SKM-1 treated with dmso at 0.1 percent for 144 hours (cell line): Measurements from ENCODE around the gene P2RX6.
"Not testable (repeated sequence)": the region's sequence is repeated elsewhere in the genome, so short reads cannot be mapped to it uniquely, and the experiment has no call there.

ENCODE experiments used
- DNase-seq: peaks from one replicate; lab custom pipeline; 2025; ENCODE audit not compliant: unreplicated experiment; lab: John Stamatoyannopoulos, UW

The P2RX6 gene

DNA sequence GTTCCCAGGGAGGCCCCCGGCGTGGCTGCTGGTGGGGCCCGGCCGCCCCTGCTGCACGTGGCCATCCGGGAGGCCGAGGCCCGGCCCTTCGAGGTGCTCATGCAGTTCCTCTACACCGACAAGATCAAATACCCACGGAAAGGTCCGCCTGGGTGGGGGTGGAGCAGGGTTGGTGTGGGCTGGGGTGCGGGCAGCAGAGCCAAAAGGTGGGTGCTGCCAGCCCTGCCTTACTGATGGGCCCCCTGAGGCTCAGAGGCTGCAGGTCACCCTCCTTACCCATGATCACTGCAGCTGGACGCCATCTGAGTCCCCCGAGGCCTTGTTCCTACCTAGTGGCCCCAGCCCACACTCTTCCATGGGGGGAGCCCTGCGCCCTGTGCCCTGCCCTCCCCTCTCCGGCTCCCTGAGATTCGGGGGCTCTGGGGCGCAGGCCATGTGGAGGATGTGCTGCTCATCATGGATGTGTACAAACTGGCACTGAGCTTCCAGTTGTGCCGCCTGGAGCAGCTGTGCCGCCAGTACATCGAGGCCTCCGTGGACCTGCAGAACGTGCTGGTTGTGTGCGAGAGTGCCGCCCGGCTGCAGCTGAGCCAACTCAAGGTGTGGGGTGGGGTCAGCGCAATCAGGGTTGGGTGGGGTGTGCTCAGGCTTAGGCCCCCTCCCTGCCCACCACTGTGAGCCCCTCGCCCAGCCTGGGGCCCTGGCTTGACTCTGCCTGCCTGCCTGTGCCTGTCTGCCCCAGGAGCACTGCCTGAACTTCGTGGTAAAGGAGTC lies 20.6 kb upstream of the P2RX6 start:
- DNase-seq: no peak

DNA sequence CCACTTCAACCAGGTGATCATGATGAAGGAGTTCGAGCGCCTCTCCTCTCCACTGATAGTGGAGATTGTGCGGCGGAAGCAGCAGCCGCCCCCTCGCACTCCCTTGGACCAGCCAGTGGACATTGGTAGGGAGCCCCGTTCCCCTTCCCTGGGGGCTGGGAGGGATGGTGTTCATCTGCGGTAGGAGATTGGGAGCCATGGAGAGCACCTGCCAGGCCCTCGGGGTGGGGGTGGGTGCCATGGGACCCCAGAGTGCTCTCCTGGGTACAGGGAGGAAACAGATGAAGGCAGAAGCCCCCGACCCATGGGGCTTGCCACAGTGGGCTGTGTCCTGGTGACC lies 20.1 kb upstream of the P2RX6 start:
- no peak for DNase-seq

DNA sequence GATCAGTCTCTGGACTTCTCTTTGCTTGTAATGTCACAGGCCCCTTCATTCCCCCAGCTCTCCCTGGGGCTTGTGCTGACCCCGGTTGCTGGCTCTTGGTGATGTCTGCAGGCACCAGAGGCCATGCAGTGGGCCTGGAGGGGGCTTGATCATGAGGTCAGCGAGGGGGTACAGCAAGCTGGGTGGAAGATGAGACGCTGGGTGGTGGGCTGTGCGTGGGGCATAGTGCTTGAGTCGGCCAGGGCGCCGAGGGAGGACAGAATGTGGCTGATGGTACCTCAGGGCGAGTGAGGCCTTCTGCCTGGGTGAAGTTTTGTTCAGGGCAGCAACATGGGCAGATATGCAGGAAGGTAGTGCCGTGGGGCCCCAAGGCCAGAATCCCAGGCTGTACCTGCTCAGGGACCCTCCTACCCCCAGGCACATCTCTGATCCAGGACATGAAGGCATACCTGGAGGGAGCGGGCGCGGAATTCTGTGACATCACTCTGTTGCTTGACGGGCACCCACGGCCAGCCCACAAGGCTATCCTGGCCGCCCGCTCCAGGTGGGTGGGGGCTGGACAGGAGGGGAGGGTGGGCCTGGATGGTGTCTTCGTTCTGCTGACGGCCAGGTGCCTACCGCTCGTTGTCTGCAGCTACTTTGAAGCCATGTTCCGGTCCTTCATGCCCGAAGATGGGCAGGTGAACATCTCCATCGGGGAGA lies 19.5 kb upstream of the P2RX6 start:
- DNase-seq: no peak

DNA sequence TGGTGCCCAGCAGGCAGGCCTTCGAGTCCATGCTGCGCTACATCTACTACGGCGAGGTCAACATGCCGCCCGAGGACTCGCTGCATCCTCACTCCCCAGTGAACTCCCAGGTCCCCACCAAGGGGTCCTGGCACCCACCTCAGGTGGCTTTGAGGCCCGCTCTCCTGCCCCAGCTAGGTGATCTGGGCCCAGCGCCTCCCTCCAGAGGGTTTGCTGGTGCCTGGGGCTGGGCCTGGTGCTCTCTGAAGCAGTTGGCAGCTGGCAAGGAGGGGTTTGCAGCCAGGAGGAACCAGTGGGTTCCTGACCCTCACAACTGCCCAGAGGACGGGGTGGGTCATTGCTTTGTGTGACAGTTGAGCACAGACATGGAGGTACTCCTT lies 18.9 kb upstream of the P2RX6 start:
- DNase-seq: no peak

DNA sequence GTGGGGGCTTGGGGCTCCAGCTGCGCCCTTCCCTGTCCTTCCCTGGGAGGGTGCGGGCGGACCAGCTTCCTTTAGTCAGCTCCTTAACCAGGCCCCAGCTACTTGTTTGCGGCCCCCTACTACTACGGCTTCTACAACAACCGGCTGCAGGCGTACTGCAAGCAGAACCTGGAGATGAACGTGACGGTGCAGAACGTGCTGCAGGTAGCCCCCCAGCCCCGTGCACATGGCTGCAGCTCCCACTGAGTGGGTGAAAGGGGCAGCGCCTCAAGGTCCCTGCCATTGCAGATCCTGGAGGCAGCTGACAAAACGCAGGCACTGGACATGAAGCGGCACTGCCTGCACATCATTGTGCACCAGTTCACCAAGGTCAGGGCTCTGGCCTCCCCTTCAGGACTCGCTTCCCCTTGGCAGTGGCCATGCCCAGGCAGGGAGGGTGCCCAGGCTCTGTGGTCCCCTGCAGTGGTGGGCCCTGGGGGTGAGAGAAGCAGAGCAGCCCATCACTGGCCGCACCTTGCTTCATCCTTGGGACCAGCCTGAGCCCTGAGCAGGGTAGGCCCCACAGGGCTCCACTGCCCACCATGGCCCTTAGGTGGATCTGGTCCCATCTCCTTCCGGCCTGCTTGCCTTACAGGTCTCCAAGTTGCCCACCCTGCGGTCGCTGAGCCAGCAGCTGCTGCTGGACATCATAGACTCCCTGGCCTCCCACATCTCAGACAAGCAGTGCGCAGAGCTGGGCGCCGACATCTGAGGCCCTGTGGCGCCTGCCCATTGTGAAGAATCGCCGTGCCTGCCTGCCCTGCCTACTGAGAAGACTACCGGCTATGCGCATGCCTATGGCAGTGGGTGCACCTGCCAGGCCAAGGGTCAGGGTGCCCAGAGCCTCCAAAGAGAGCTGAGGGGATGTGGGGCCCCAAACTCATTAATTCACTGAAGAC lies 18.1 kb upstream of the P2RX6 start:
- no peak for DNase-seq

DNA sequence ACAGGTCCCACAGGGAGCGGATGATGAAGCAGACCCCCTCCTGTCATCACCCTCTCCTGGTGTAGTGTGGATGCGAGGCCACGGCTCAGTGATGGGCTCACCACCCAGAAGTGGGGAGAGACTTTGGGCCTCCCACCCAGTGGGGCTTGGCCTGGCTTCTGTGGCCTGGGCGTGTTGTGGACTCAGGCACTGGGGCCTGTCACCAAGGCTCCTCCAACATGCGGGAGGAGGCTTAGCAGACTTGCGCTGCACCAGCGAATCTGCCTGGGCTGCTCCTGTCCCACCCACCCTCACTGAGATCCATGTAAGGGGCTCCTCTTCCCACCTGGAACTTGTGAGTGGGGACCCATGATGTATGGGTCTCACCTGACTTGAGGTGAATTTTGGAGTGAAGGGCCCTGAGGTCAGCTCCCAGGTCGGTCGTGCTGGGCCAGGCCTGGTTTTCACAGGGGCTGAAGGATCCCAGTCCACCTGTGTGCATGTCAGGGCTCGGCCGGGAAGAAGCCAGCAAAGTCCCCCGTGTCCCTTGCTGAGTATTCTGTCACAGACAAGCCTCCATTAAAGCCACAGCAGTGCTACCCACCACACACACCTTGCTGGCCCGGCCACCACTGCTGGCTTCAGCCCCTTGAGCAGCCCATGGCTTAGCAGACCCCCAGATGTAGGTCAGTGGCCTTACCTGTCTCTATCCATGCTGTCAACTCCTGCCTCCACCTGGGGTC lies 17.3 kb upstream of the P2RX6 start:
- DNase-seq: no peak

DNA sequence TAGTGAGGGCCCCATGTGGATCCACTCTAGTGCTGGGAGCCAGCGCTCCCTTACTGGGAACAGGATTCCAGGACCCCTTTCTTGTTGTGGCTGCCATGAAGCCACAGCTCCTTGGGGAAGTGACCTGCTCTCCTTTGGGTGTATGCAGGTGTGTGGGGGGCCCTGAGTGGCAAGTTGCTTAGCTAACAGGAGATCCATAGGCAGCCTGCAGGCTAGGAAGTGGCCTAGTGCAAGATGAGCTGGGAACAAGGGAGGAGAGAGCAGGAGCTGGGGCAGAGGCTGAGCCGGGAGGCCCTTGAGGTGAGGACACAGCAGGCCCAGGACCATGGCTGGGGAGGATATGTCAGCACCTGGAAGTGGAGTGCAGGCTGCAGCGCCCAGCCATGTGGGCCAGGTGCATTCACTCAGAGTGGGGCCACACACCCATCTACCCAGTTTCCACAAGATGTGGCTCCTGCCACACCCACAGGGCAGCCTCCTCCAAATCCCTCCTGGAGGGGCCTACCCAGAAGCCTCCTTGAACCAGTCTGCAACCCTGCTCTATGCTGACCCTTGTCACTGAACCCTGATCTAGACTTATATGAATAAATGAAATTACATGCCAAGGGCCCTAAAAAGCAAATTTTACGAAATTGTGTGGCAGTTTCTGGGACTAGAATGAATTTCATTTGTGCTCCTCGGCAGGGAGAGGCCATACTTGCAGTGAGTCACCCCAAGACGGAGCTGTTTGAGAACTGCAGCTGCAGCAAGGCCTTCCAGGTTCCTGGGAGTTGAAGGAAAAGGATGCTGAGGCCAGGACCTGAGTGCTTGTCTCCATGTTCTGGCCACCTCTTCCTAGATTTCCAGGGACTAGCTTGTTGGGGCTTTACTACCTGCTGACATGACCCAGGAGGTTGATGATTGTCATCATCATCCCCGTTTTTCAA lies 16.3 kb upstream of the P2RX6 start:
- DNase-seq: no peak

DNA sequence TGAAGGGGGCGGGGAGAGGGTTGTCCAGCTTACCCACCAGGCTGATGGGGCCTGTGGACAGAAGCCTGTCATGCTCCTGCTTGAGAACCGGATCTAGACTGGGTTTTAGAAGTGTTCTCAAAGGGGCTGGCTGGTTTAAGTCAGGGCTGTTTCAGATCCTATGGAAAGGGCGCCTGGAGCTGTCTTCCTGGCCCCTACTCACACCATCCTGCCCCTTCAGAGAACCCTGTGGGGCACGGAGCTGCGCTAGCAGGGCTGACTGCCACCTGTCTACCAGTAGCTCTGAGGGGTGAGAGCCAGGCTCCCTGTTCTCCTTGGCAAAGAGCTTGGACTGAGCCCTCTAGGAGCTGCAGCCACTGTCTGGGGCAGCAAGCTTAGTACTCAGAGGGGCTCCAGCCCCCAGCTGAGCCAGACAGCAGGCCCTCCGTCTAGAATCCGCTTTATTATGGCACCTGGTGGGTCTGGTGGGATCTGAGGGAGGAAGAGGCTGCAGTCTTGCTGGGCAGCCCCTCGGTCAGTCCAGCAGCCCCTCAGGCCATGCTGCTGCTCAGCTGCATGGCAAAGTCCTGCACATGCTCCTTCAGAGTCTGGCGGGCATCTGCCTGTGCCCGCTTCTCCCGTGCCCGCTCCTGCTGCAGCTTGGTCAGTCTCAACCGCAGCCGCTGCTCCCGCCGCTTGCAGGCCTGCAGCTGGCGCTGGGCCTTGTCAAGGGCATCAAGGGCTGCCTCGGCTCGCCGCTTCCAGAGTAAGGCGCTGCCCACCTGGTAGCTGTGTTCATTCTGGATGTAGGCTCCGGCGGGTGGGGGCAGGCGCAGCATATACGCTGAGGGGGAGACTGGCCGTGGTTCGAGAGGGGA lies 15.4 kb upstream of the P2RX6 start:
- DNase-seq: no peak

DNA sequence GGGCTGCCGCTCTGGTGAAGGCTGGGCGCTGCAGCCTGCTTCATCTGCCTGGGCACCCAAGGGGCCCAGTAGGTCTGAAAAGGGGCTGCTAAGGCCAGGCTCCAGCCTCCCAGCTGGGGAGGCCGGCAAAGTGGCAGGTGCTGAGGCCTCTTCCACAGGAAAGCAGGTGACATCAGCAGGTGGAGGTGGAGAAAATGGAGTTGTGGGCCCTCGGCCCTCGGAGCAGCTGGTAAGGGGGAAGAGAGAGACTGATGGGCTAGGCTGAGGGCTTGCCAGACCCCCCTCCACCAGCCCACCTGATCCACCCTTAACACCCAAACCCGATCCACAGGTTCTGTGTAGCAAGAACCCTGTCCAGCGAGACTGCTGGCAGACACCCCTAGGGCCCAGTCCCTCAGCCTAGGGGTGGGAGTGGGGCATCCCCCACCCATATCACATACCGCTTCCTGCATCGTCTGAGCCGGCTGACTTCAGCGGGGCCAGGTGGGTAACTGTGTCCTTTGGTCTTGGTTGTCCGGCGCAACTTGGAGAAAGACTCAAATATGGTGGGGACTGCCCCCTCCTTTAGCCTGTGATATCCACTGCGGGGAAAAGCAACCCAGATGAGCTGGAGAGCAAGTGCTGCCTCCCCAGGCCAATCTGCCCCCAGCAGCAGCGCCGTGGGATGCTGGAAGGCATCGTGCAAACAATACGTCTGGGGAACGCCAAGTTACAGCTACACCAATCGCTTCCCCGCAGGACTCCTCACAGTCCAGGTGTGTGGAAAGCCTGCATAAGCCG lies 14.6 kb upstream of the P2RX6 start:
- no peak for DNase-seq

DNA sequence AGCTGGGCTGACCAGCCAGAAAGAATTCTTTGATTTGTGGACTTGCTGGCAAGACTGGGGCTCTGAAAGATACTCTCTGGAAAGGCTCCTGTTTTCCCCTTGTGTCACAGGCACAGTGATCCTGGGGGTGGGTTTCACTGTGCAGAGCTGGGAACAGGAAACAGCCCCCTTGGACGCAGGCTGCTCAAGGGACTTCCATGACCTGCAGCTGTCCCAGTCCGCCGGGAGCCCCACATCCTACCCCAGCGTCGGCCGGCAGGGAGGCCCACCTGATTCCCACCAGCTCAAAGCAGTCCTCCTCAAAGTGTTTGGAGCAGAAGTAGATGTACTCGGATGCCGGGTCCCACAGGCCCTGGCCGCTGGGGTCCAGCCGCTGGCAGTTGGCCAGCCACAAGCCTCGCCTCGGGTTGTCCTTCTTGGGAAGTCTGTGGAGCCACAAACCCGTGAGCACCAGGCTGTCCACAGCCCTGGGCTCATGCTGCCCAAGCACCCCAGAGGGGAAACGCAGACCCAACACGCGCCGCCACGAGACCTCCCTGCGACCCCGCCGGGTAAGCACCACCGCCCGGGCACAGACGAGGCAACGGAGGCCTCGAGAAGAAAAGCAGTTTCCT lies 13.9 kb upstream of the P2RX6 start:
- no peak for DNase-seq

DNA sequence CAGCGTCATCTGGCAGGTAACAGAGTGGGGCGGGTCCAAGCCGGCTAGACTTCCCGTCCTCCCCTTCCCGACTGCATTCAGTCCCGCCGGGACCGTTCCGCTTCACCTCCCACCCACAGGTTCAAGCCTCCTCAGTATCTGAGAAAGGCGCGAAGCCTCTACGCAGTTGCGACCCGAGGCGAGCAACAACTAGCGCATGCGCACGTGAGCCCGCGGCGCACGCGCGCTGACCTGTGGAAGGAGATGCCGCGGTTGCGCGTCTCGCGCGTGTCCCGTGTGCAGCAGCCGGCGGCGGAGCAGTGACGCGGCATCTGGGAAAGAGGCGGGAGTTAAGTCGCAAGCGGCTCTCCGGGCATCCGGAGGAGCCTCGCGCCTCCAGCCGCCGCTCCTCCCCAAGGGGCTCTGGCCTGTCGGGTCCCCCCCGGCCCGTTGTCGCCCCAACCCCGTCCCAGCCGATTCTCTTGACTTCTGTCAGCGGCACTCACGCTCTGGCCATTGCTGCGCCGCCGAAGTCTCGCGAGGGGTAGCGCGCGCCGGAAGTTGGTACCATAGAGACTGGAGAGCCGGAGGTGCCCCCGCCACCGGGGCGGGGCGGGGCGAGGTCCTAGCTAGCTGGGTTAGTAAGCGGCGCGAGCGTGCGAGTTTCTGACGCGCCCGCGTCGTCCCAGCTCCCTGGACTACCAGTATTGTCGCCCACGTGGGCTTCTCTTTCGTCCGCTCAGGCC lies 13.2 kb upstream of the P2RX6 start, which contains the start of gene THAP7:
Gene THAP7 (minus strand): TSS at position 518 of the 725 bp plus-strand sequence. CDS start 207 bp downstream, at position 311.
- DNase-seq: peak; percentile 95

DNA sequence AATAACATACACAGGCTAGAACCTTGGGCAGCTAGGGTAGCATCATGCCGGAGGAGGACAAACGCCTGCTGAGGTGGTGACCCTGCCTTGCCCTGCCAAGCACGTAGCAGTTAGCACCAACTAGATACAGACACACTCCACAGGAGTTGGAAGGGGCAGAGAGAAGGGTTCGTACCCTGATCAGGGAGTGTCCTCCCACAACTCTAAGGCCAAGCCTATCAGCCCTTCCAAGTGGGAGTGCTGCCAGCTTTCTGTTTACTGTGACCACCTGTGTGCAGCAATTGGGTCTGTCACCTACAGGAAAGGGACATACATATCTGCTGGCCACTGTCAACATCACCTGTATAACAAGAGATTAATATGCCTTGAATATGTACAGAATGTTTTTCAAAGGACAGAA lies 11.2 kb upstream of the P2RX6 start:
- DNase-seq: no peak

DNA sequence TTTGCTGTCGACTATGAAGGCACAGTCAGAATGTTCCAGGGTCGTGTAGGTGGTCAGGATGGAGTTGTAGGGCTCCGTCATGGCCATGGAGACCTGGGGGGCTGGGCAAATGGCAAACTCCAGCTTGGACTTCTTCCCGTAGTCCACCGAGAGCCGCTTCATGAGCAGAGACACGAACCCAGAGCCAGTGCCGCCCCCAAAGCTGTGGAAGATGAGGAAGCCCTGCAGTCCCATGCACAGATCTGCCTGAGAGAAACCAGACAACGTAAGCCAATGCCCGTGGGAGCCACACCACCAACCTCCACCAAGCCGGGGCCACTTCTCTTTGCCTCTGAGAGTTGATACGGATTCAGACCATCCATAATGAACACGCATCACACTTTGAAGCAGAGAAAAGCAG lies 5.8 kb upstream of the P2RX6 start:
- not testable (repeated sequence) for DNase-seq

DNA sequence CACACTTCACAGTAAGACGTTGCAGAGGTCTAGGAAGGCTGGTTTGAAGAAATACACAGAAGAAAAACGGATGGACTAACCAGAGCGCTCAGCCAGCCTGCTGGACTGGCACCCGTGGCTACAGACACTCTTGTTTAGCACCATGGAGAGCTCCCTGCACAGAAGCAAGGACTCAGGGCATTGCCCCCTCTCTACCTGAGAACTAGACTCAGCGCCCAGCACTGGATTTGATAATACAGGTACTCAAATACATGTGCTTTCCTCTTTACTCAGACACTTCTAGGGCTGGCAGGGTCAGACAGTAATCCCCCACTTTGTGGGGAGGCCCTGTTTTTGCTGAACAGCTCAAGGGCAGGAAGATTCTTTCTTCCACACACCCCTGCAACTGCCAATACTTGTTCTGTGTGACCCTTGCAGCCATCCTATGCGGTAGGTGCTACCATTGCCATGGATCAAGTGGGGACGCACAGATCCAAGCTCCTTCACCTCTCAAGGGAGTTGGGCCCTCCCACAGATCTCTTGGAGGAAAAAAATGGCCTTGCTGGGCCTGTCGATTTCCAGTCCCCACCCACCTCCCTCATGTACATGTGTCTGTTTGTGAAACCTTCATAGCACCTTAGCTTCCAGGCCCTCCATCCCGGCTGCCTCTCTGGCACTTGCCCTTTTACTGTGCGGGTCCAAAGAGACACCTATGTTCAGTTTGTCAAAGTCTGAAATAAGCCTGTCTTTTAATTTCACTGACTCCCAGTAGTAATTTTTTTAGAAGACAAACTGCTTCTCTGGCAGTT lies 5.1 kb upstream of the P2RX6 start:
- no peak for DNase-seq

DNA sequence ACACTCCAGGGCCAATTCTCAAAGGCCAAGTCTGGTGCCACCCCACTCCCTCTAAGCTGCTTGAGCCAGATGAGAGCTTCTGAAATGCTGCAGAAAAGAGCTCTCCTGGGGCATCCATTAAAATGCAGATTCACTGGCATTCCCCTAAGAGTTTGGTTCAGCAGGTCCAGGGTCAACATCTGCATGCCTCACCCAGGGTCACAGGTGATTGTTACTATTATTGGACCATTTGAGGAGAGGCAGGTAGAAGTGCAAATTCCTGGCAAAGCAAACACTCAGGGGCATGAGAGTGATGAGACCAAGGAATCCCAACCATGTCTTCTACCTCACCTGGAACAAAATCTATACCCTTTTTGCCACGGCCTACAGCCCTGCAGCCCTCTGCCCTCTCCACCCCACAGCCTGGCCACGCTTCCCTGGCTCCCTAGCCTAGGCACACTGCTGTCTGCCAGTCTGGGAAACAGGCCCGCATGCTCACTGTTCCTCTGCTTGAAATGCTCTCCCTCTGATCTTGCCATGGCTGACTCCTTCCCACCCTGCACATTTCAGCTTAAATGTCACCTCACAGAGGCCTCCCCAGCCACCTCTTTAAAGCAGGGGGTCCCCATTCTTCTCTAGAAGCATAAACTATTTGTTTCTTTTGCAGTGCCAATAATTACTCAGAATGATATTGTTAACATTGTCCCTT lies 4.4 kb upstream of the P2RX6 start:
- DNase-seq: no peak
